Stimulated activated CD4-positive, alpha-beta T cell treated with anti-CD3 and anti-CD28 coated beads, Interleukin-4, amount 100 ng/mL, for 48 hours (primary cell): ENCODE data around the gene FOXP4.

Experiments used
- DNase-seq, 2 donors: peaks; one replicate each; pipeline ENCODE4 v3.0.0-alpha.2; 2020; ENCODE audit warnings: low read depth in 2 of 2

Gene FOXP4

DNA sequence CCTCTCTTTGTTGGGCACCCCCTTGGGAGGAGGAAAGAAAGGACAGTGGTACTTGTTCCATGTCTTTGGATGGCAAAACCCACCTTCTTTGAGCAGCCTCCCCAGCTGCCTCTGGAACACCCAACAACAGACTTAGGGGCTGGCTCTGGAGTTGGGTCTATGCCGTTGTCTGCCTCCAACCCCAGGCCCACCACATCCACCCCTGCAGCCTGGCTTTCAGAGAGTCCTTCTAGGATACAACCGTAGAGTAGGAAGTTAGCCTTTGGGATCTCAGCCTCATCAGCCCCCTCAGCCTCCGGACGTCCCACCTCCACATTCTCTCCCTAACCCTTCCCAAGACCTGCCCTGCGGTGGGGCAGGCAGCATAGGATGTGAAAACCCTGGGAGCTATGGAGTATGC is 36.4 kb downstream of the FOXP4 start:
- DNase-seq, result no peak

DNA sequence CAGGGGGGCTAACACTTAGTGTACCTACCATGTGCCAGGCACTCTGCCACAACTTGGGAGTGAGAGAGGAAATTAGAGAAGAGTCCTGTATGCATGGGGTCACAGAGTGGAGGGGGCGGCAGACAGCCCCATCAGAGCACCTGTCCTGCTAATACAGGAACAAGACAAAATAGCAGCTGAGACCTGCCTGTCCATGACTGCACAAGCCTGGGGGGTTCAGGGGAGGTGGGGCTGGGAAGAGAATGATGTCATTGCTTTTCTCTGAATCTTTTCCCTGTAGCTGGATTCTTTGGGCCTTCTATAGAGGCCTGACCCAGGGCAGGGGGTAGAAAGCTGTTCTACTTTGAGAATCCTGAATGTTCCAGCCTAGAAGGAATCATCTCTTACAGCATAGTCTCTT is 37.4 kb downstream of the FOXP4 start:
- no peak for DNase-seq

DNA sequence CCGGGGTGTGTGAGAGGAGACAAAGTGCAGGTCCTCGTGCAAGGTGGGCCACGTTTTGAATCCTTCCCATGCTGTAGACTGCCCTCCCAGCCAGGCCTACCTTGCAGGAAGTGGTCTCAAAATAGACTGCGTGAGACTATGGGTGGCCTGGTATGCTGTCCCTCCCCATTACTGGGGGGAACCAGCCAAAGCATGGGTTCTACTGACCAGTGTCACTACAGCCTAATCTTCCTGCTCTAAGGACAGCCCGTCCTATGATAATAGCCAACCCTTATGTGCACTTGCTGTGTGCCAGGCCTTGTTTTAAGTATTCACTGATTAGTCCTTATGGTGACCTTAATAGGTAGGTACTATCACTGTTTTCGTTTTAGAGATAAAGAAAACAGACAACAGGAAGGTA is 38.0 kb downstream of the FOXP4 start:
- no peak for DNase-seq

DNA sequence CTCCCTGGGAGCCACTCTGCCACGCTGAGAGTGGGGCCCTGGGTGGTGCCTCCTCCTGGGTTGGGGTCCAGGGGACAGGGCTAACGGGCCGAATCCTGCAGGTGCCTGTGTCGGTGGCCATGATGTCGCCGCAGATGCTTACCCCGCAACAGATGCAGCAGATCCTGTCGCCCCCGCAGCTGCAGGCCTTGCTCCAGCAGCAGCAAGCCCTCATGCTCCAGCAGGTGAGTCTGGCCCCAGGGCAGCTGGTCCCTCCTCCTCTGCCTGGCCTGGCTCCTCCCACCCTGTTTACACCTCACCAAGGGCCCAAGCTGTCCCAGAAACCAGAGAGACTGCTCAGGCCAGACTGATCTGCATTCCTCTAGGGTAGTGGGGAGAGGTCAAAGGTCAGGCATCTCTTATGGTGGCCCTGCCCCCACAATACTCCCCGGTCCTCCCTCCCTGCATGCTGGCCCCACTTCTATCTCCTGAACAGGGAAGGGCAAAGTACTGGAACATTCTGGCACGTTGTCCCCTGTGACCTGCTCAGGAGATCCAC is 38.6 kb downstream of the FOXP4 start:
- no peak for DNase-seq

DNA sequence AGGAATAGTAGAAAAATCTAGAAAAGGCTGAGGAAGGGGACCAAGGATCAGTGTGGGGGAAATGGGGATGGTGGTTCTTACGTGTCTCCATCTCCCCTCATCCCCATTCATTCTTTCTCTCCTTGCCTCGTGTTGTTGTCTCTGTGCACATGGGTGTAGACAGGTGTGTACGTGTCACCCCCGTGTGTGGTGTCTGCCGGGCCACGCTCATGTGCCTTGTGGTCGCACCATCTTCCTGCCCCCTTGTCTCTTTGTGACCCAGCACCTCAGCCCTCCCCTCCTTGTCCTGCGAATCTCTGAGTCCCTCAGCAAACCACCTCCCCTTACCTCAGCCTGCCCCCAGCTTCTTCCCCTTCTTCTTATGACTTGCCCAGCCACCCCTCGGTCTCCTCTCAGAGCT is 39.4 kb downstream of the FOXP4 start:
- no peak for DNase-seq

DNA sequence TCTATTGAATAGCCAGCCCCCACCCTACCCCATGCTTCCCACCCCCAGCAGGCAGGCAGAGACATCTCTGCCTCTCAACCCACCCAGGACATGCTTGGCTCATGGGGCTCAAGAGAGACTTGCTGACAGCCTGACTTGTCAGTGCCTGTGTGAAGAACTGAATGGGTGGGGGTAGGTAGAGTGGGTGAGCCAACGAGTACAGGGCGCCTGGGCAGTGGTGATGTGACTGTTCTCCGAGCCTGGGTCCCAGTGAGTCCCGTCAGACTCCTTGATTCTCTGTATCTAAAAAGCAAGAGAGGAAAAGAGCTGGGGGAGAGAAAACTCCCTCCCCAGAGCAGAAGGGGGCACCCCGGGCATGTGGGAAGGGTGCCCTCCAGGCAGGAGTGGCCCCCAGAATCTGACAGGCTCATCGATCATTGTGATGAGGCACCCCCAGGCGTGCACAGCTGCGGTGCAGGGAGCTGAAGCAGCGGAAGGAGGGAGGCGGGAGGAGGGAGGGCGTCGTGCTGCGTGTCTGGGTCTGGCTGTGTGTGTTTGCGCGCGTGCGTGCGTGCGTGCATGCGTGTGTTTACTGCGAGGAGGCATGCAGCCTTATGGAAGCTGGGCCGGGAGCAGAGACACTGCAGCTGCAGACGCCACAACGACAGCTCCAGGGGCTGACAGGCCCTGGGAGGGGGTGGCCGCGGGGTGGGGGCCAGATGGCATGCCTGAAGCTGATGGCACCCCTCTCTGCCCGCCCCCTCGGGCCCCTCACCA is 40.2 kb downstream of the FOXP4 start:
- DNase-seq, result no peak

DNA sequence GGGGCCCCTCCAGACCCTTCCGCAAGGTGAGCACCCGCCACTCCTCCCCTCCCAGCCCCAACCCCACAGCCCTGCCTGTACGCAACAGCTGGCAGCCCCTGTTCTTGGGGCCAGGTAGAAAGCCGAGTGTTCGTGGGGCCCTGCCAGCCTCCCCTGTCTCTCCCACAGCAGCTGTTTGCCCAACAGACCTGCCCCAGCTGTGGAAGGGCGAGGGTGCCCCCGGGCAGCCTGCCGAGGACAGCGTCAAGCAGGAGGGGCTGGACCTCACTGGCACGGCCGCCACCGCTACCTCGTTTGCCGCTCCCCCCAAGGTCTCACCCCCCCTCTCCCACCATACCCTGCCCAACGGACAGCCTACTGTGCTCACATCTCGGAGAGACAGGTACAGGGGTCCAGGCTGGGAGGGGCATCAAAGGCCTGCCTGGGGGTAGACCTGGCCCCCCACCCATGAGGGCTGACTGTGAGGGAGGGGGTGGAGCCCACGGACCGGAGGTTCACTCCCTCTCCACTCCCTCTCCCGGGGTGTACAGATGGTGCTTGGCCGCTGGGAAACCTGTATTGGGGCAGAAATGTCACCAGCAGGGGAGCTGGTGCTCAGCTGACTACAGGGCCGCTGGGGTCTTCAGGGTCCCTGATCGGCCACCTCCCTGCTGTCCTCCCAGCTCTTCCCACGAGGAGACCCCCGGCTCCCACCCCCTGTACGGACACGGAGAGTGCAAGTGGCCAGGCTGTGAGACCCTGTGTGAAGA is 41.1 kb downstream of the FOXP4 start:
- no peak for DNase-seq

DNA sequence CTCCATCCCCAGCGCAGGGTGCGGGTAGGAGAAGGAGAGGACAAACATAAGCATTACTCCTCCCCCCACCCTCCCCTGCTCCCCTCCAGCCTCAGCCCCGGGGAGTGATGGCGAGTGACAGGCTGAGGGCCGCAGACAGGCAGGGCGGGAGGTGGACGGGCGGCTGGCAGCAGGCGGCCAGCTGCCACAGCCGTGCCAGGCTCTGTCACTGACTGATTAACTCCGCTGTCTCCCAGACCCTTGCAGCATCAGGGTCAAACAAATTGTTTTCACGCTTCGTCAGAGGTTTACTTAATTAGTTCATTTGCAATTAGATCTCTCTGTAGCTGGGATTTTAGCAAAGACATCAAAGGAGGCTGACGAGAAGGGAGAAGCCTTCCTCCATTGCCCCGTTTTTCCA is 41.9 kb downstream of the FOXP4 start:
- DNase-seq, result no peak

DNA sequence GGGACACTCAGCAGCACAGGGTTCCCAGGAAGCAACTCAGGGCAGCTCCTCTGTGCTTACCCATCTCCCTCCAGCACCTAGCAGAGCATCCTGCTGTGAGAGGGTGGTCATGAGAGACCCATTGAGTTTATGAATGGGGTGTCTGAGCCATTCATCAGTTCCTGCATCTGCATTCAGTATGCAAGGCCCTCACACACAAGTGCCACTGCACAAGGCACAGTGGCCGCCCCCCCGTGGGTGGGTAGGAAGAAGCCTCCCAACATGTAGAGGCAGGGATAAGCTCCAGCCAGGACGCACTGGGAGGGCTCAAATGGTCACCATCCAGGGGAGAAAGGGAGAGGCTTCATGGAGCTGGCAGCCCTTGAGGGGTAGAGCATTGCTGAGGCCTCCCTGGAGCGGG is 43.0 kb downstream of the FOXP4 start:
- DNase-seq, result no peak

DNA sequence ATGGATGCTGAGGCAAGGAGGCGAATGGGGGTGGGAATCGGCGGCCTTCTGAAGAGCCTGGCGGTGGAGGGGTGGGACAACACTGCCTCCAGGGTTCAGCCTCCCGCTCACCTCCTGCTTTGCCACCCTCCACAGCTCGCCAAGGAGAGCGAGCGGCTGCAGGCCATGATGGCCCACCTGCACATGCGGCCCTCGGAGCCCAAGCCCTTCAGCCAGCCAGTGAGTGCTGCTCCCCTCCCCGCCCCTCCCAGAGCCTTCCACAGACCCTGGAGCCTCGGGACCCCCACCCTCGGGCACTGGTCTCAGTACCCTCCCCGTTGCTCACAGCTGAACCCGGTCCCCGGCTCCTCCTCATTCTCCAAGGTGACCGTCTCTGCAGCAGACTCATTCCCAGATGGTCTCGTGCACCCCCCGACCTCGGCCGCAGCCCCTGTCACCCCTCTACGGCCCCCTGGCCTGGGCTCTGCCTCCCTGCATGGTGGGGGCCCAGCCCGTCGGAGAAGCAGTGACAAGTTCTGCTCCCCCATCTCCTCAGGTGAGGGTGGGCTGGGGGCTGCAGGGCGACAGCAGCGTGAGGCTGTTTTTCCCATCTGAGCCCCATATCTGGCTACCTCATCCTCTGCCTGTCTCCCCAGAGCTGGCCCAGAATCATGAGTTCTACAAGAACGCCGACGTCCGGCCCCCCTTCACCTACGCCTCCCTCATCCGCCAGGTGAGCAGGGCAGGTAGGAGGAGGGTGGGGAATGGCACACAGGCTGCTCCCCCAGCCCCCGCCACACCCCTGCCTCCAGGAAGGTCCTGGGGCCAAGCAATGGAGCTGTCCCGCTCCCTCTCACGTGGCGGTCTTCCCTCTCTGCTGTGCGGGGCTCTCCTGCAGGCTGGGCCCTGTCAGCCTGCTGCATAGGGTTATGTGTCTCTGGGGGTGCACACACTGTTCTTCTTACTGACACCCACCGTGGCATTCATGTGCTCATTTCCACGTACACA is 43.7 kb downstream of the FOXP4 start:
- no peak for DNase-seq

DNA sequence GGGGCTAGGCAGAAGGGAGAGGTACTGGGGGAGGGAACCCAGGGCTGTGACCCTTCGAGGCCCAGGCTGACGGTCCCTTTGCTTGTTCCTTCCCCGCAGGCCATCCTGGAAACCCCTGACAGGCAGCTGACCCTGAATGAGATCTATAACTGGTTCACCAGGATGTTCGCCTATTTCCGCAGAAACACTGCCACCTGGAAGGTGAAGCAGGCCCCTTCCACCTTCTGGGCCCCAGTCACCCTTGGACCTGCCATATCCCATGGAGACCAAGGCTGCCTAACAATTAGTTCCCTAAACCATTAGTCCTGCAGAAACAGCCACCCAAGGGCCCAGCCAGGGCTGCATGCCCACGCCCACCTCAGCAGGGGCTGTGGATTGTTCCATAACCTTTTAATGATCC is 44.9 kb downstream of the FOXP4 start:
- no peak for DNase-seq

DNA sequence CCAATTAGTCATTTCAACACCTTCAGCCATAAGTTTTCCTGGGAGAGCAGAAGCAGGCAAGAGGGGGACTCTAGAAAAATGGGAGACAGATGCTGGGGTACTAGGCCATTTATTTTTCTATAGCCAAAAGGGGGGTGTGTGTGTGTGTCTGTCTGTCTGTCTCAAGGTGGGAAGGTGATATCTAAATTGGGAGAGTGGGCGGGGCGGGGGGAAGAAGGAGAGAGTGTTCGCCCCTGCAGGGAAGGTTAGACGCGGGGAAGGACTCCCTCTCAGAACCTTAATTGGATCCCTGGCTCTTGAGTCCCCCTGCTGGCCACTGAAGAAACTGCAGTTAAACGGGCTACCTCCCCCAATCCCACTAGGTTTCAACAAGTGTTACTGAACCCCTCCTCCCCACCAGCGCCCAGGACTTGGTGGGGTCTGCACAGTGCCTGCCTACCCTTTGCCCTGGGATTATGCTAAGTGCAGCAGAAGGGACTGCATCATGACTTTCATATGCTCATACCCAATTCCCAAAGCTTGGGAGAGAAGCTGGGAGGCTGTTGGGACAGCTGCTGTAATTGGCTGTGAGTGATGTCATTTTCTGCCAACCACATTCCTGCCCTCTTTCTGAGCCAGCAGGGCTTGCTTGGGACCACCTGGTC is 45.8 kb downstream of the FOXP4 start:
- DNase-seq, result peak; percentile 64 to 73

DNA sequence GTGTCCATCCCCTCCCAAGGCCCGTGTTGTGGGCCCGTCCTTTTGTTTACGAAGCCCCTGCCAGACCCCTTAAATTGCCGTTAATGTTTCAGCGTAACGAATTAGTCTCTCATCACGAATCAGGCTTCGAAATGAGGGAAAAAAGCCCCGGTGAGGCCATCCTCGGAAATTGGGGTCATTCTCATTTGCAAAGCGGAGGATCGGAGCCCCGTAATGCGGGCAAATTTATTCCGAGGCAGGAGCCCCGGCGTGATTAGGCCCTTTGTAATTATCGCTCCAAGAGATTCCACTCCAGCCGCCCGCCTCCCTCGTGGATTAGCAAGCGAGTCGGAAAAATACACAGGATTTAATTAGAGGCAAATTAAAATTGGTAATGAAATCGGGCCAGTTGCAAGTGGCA is 47.2 kb downstream of the FOXP4 start:
- no peak for DNase-seq

DNA sequence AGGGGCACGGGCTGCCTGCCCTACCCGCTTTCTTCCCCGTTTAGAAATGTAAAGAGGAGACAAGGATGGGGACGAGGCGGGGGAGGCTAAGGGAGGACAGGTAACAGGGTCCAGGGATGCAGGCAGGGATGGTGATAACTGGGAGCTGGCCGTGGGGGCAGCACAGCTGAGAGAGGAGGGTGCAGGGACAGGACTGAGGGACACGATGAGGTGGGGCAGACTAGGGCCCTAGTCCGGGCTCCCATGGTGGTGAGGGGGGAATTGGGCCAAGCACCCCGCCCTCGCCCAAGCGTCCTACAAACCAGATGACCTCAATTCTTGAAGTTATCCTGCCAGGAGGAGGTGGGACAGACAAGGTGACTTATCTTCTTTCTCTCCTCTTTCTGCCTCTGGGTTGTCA is 47.7 kb downstream of the FOXP4 start:
- DNase-seq, result no peak

DNA sequence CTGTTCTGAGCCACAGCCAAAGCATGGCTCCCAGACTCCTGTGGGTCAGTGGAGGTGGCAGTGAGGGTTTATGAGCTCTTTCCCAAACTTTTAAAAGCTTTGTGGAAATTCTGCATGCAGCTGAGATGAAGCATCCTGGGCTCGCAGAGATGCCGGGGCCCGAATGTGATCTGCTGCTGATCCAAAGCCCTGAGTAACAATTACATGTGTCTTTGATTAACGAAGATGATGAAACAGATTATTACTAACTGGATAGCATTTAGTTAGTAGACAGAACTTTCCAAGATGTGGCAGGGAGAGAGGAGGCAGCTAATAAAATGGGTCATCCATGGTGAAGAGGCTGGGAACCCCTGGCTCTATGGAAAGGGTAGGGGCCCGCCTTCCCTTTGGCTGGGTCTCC is 48.1 kb downstream of the FOXP4 start:
- DNase-seq, result no peak

DNA sequence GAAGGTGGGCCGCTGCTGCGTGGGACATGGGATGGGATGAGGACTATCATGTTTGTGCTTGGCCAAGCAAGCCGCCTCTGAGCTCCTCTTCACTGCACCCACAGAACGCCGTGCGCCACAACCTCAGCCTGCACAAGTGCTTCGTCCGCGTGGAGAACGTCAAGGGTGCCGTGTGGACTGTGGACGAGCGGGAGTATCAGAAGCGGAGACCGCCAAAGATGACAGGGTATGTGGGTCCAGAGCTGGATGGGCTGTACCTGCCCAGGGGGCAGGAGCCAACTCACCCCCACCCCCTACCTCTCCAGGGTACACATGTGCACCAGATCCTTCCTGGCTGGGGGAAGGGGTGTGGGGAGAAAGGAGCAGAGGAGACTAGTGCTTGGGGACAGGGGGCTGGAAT is 48.6 kb downstream of the FOXP4 start:
- no peak for DNase-seq

DNA sequence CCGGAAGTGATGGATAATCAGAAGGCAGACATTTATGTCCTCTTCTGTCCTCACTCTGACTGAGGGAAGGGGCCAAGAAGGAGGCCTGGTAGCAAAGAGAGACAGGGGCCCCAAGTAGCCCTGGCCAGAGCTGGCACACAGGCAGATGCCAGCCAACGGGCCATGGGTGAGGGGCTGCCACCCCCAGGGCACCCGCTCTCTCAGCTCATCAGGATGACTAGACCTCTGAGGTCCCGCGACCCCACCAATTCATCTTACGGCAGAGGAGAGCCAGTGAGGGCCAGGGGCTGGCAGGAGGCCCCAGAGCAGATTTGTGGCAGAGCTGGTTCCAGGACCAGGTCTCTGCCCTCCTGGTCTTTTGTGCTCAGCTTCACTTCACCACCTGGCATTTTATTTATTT is 49.0 kb downstream of the FOXP4 start:
- no peak for DNase-seq

DNA sequence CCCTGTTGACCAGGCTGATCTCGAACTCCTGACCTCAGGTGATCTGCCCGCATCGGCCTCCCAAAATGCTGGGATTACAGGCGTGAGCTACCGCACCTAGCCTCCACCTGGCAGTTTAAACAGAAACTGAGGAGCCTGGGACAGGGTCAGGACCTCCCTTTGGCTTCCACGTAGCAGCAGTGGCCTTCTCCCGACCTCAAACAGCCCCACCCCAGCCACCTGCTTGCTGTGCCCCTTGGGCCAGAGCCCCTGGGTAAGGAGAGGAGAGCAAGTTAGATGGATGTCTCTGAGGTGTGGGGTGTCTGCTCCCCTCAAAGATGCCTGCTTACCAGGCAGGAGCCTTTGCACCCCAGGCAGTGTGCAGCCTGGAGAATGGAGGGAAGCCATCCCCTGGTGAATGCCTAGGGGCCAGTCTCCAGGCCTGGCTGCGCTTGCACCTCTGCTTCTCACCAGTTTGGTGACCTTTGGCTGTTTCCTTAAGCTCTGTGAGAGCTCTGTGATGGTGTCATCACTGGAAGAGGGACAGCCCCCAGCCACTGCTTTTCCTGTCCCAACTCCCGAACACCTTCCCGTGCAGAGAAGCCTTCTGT is 50.0 kb downstream of the FOXP4 start:
- no peak for DNase-seq

DNA sequence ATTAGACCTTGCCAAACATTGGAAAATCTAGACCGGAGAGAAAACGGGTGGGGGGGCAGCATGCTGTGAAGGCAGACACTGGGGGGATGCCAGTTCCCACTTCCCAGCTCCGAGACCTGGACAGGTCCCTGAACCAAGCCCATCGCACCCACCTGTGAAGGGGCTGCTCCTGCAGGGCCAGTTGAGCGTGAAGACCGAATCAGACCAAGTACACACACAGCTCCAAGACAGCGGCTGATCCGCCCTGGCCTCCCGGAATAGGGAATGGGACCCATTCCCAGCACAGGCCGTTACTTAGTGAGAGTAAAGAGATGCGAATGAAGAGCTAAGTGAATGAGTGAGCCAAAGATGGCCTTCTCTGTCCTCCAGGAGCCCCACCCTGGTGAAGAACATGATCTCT is 50.6 kb downstream of the FOXP4 start:
- DNase-seq, result no peak

DNA sequence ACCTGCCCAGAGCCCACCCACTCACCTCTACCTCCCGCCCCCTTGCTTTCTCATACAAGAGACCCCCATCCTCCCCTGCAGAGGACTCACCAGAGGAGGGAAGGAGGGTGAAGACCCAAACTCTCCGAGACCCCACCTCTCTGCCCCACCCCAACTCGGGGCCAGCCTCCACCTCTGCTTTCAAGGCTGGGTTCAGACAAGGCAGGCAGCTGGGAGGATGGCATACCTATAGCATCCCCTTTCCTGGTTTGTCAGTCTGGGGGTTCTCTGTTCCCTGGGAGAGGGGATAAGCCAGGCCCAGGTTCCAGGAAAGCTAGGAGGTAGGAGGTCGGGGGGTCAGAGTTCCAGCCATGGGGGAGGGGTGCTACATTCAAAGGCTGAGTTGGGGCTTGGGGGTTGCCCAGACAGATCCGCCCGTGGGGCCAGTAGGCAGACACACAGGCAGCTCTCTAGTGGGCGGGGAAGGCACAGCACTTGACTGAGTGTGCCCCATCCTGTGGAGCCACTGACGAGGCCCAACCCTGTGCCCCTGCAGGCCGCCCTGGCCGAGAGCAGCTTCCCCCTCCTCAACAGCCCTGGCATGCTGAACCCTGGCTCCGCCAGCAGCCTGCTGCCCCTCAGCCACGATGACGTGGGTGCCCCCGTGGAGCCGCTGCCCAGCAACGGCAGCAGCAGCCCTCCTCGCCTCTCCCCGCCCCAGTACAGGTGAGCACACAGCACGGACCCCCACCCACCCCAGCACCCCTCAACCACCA is 51.2 kb downstream of the FOXP4 start:
- no peak for DNase-seq

DNA sequence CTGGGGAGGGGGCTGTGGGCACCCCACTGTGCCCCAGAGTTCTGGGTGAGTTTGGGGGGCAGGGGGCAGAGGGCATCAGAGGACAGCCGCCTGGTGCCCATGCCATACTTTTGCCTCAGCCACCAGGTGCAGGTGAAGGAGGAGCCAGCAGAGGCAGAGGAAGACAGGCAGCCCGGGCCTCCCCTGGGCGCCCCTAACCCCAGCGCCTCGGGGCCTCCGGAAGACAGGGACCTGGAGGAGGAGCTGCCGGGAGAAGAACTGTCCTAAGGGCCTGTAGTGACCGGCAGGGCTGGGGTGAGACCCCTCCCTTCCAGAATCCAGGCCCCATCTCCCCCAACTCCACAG is 52.5 kb downstream of the FOXP4 start:
- DNase-seq, result no peak
